PC-3 (cell line): ENCODE results near the gene LRRTM1.

Experiments
- CTCF ChIP-seq: fragments of 300-600 bp; sonication (generic); conservative IDR thresholded peaks from 2 replicates; pipeline ENCODE4 v1.5.1; 2017; ENCODE audit warnings: antibody characterized with exemption, low read depth, mild to moderate bottlenecking, low read length
- EZH2 ChIP-seq: fragments of 300-600 bp; sonication (generic); IDR thresholded peaks from one replicate; pipeline ENCODE4 v1.6.1; 2017; ENCODE audit warnings: antibody characterized with exemption, mild to moderate bottlenecking, low read length; ENCODE audit not compliant: unreplicated experiment
- EZH2phosphoT487 ChIP-seq: fragments of 300-600 bp; sonication (generic); IDR thresholded peaks from 2 replicates; pipeline ENCODE4 v1.6.1; 2018; ENCODE audit warnings: mild to moderate bottlenecking, antibody characterized with exemption, low read length, borderline replicate concordance

DNA sequence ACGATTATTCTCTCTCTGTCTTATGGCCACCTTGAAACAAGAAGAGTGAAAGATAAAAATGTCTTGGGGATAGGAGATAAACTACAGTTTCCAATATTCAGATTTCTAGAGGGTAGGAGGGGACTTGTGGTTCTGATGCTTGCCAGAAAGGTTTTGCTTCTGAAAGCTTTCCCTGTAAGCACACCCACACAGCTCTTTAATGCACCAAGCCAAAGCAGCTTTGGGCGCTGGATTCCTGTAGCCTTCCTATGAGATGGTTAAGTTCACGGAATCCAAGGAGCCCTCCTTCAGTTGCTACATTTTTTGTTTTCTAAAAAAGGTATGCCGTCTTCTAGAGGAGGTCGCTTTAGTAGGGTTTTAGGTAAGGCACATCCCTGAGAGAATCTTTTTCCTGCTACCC lies 4.9 kb downstream of the LRRTM1 start:
- no peak for TF ChIP-seq CTCF
- TF ChIP-seq EZH2 = no peak
- TF ChIP-seq EZH2phosphoT487 = no peak
